ENCODE results near the gene DOCK1.

Gene DOCK1

GRCh38 chr10:127408112-127408710 is 503.0 kb downstream of the DOCK1 start:
- Histone ChIP-seq H3K18ac (ENCODE audit: low read length) (no peak overlapping the region), H3K14ac (ENCODE audit: low read length) (no peak overlapping the region), H2AK5ac (ENCODE audit: low read depth, low read length) (no peak overlapping the region), H2AFZ (ENCODE audit: low read length) (no peak overlapping the region), H3K9ac (ENCODE audit: low read depth, low read length, poor library complexity) (no peak overlapping the region), H2BK120ac (ENCODE audit: low read depth, low read length) (no peak overlapping the region), H3K4me3 (ENCODE audit: low read length in 2 of 2) (no peak overlapping the region), H3K27ac (replicated peaks; ENCODE audit: low read length) (no peak overlapping the region), H3K36me3 (replicated peaks in 1 of 2; ENCODE audit: control insufficient read depth in 2 of 2, insufficient read depth in 2 of 2, low read length in 2 of 2) (peaks cover 3 to 30% of the 10 kb centered on the region in 2 donors), H4K8ac (ENCODE audit: low read depth, low read length) (no peak overlapping the region), H3K79me1 (ENCODE audit: low read depth, low read length) (peaks cover 3% of the 10 kb centered on the region), H3K4me1 (ENCODE audit: control insufficient read depth in 2 of 2, insufficient read depth in 1 of 2, low read depth in 1 of 2, low read length in 2 of 2) (peaks cover 0 to 4% of the 10 kb centered on the region in 2 donors), H3K4me2 (ENCODE audit: insufficient read depth, low read length, poor library complexity, severe bottlenecking) (no peak overlapping the region), H3K4ac (ENCODE audit: low read length) (no peak overlapping the region), H3K9me3 (replicated peaks in 1 of 2; ENCODE audit: control insufficient read depth in 2 of 2, insufficient read depth in 1 of 2, low read depth in 1 of 2, low read length in 2 of 2) (no peaks in the 10 kb centered on the region), H3K23ac (ENCODE audit: low read depth, low read length, poor library complexity) (no peak overlapping the region), H2BK15ac (ENCODE audit: low read length) (no peak overlapping the region), H2BK12ac (ENCODE audit: low read length) (no peak overlapping the region), H3K27me3 (ENCODE audit: control insufficient read depth in 3 of 3, insufficient read depth in 3 of 3, low read depth in 1 of 3, low read length in 3 of 3) (no peaks in the 10 kb centered on the region), H4K91ac (ENCODE audit: low read depth, low read length, poor library complexity) (no peak overlapping the region), H2BK5ac (ENCODE audit: low read length) (no peak overlapping the region)
- no peak for DNase-seq (ENCODE audit: low spot score)
- WGBS, 2 donors (ENCODE audit: extremely low coverage in 2 of 2, insufficient read length in 2 of 2, insufficient replicate concordance in 1 of 2) = no CpG with 5 or more reads among the region's 15 CpGs

DNA sequence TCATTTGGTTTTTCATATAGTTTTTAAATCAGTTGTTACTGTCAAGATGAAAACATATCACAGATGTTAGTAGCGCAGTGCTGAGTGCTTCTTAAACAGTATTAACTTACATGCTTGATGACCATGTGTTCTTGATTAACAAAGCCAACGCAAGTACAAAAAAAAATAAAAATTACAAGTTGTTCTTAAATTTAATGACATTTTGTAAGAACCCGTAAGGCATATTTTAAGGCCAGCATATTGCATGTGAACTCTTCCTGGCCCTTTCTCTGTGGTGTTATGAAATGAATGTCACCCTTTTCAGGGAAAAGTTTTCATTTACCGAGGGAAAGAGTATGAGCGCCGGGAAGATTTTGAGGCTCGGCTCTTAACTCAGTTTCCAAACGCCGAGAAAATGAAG is 503.5 kb downstream of the DOCK1 start:
- no peaks in the 10 kb centered on the region for H3K27me3 ChIP-seq (ENCODE audit: control insufficient read depth in 3 of 3, insufficient read depth in 3 of 3, low read depth in 1 of 3, low read length in 3 of 3)
- H3K4me1 ChIP-seq (ENCODE audit: control insufficient read depth in 2 of 2, insufficient read depth in 1 of 2, low read depth in 1 of 2, low read length in 2 of 2) = peaks cover 0 to 9% of the 10 kb centered on the region in 2 donors
- H2BK12ac ChIP-seq (ENCODE audit: low read length) = no peak overlapping the region
- no peak overlapping the region for H3K18ac ChIP-seq (ENCODE audit: low read length)
- no CpG with 5 or more reads among the region's 9 CpGs for WGBS, 2 donors (ENCODE audit: extremely low coverage in 2 of 2, insufficient read length in 2 of 2, insufficient replicate concordance in 1 of 2)
- H3K4me2 ChIP-seq (ENCODE audit: insufficient read depth, low read length, poor library complexity, severe bottlenecking) = no peak overlapping the region
- no peak overlapping the region for H2AK5ac ChIP-seq (ENCODE audit: low read depth, low read length)
- no peak overlapping the region for H3K14ac ChIP-seq (ENCODE audit: low read length)
- H3K36me3 ChIP-seq (replicated peaks in 1 of 2; ENCODE audit: control insufficient read depth in 2 of 2, insufficient read depth in 2 of 2, low read length in 2 of 2) = peaks cover 3 to 28% of the 10 kb centered on the region in 2 donors
- H3K79me1 ChIP-seq (ENCODE audit: low read depth, low read length) = peaks cover 3% of the 10 kb centered on the region
- H2BK15ac ChIP-seq (ENCODE audit: low read length) = no peak overlapping the region
- no peak overlapping the region for H4K91ac ChIP-seq (ENCODE audit: low read depth, low read length, poor library complexity)
- no peak for DNase-seq (ENCODE audit: low spot score)
- no peak overlapping the region for H3K4me3 ChIP-seq (ENCODE audit: low read length in 2 of 2)
- no peak overlapping the region for H3K9ac ChIP-seq (ENCODE audit: low read depth, low read length, poor library complexity)
- no peak overlapping the region for H2BK120ac ChIP-seq (ENCODE audit: low read depth, low read length)
- H2AFZ ChIP-seq (ENCODE audit: low read length) = no peak overlapping the region
- H3K9me3 ChIP-seq (replicated peaks in 1 of 2; ENCODE audit: control insufficient read depth in 2 of 2, insufficient read depth in 1 of 2, low read depth in 1 of 2, low read length in 2 of 2) = no peaks in the 10 kb centered on the region
- no peak overlapping the region for H3K4ac ChIP-seq (ENCODE audit: low read length)
- no peak overlapping the region for H4K8ac ChIP-seq (ENCODE audit: low read depth, low read length)
- H2BK5ac ChIP-seq (ENCODE audit: low read length) = no peak overlapping the region
- no peak overlapping the region for H3K27ac ChIP-seq (replicated peaks; ENCODE audit: low read length)
- no peak overlapping the region for H3K23ac ChIP-seq (ENCODE audit: low read depth, low read length, poor library complexity)

- no peak overlapping the region for H2AK5ac ChIP-seq (ENCODE audit: low read depth, low read length)
- no peak overlapping the region for H2AFZ ChIP-seq (ENCODE audit: low read length)
- H3K36me3 ChIP-seq (replicated peaks in 1 of 2; ENCODE audit: control insufficient read depth in 2 of 2, insufficient read depth in 2 of 2, low read length in 2 of 2) = peaks cover 1 to 32% of the 10 kb centered on the region in 2 donors
- no peak overlapping the region for H4K91ac ChIP-seq (ENCODE audit: low read depth, low read length, poor library complexity)
- no peak overlapping the region for H3K4ac ChIP-seq (ENCODE audit: low read length)
- H3K79me1 ChIP-seq (ENCODE audit: low read depth, low read length) = peaks cover 3% of the 10 kb centered on the region
- no peaks in the 10 kb centered on the region for H3K27me3 ChIP-seq (ENCODE audit: control insufficient read depth in 3 of 3, insufficient read depth in 3 of 3, low read depth in 1 of 3, low read length in 3 of 3)
- H4K8ac ChIP-seq (ENCODE audit: low read depth, low read length) = no peak overlapping the region
- no CpG with 5 or more reads among the region's 9 CpGs for WGBS, 2 donors (ENCODE audit: extremely low coverage in 2 of 2, insufficient read length in 2 of 2, insufficient replicate concordance in 1 of 2)
- H3K18ac ChIP-seq (ENCODE audit: low read length) = no peak overlapping the region
- no peak overlapping the region for H3K14ac ChIP-seq (ENCODE audit: low read length)
- H2BK120ac ChIP-seq (ENCODE audit: low read depth, low read length) = no peak overlapping the region
- no peak overlapping the region for H3K27ac ChIP-seq (replicated peaks; ENCODE audit: low read length)
- no peak overlapping the region for H2BK12ac ChIP-seq (ENCODE audit: low read length)
- no peak overlapping the region for H3K9ac ChIP-seq (ENCODE audit: low read depth, low read length, poor library complexity)
- no peaks in the 10 kb centered on the region for H3K9me3 ChIP-seq (replicated peaks in 1 of 2; ENCODE audit: control insufficient read depth in 2 of 2, insufficient read depth in 1 of 2, low read depth in 1 of 2, low read length in 2 of 2)
- no peak overlapping the region for H3K4me2 ChIP-seq (ENCODE audit: insufficient read depth, low read length, poor library complexity, severe bottlenecking)
- no peak overlapping the region for H3K23ac ChIP-seq (ENCODE audit: low read depth, low read length, poor library complexity)
- no peak overlapping the region for H2BK15ac ChIP-seq (ENCODE audit: low read length)
- no peak overlapping the region for H3K4me3 ChIP-seq (ENCODE audit: low read length in 2 of 2)
- H2BK5ac ChIP-seq (ENCODE audit: low read length) = no peak overlapping the region
- peaks cover 0 to 15% of the 10 kb centered on the region in 2 donors for H3K4me1 ChIP-seq (ENCODE audit: control insufficient read depth in 2 of 2, insufficient read depth in 1 of 2, low read depth in 1 of 2, low read length in 2 of 2)
- DNase-seq (ENCODE audit: low spot score) = no peak
Measured at GRCh38 chr10:127410030-127410429, 504.8 kb downstream of the DOCK1 start.

GRCh38 chr10:127411062-127411461 is 505.8 kb downstream of the DOCK1 start:
- peaks cover under 1% of the 10 kb centered on the region for H3K79me1 ChIP-seq (ENCODE audit: low read depth, low read length)
- H3K4me1 ChIP-seq (ENCODE audit: control insufficient read depth in 2 of 2, insufficient read depth in 1 of 2, low read depth in 1 of 2, low read length in 2 of 2) = peaks cover 0 to 22% of the 10 kb centered on the region in 2 donors
- no peak overlapping the region for H4K8ac ChIP-seq (ENCODE audit: low read depth, low read length)
- no peaks in the 10 kb centered on the region for H3K9me3 ChIP-seq (replicated peaks in 1 of 2; ENCODE audit: control insufficient read depth in 2 of 2, insufficient read depth in 1 of 2, low read depth in 1 of 2, low read length in 2 of 2)
- no peak overlapping the region for H3K23ac ChIP-seq (ENCODE audit: low read depth, low read length, poor library complexity)
- H2AK5ac ChIP-seq (ENCODE audit: low read depth, low read length) = no peak overlapping the region
- no peak overlapping the region for H4K91ac ChIP-seq (ENCODE audit: low read depth, low read length, poor library complexity)
- WGBS, 2 donors (ENCODE audit: extremely low coverage in 2 of 2, insufficient read length in 2 of 2, insufficient replicate concordance in 1 of 2) = no CpG with 5 or more reads among the region's 10 CpGs
- H3K27ac ChIP-seq (replicated peaks; ENCODE audit: low read length) = no peak overlapping the region
- H2BK5ac ChIP-seq (ENCODE audit: low read length) = no peak overlapping the region
- no peaks in the 10 kb centered on the region for H3K27me3 ChIP-seq (ENCODE audit: control insufficient read depth in 3 of 3, insufficient read depth in 3 of 3, low read depth in 1 of 3, low read length in 3 of 3)
- H2BK120ac ChIP-seq (ENCODE audit: low read depth, low read length) = no peak overlapping the region
- H3K4me3 ChIP-seq (ENCODE audit: low read length in 2 of 2) = no peak overlapping the region
- H2BK15ac ChIP-seq (ENCODE audit: low read length) = no peak overlapping the region
- H3K36me3 ChIP-seq (replicated peaks in 1 of 2; ENCODE audit: control insufficient read depth in 2 of 2, insufficient read depth in 2 of 2, low read length in 2 of 2) = peaks cover 1 to 30% of the 10 kb centered on the region in 2 donors
- H3K18ac ChIP-seq (ENCODE audit: low read length) = no peak overlapping the region
- no peak overlapping the region for H3K14ac ChIP-seq (ENCODE audit: low read length)
- H2AFZ ChIP-seq (ENCODE audit: low read length) = no peak overlapping the region
- H2BK12ac ChIP-seq (ENCODE audit: low read length) = no peak overlapping the region
- H3K9ac ChIP-seq (ENCODE audit: low read depth, low read length, poor library complexity) = no peak overlapping the region
- no peak overlapping the region for H3K4me2 ChIP-seq (ENCODE audit: insufficient read depth, low read length, poor library complexity, severe bottlenecking)
- H3K4ac ChIP-seq (ENCODE audit: low read length) = no peak overlapping the region
- DNase-seq (ENCODE audit: low spot score) = no peak

Data from neuronal stem cell (in vitro differentiated cells).